OCI-LY7 (cell line): ENCODE measurements around the gene SMG6. TPM values are rescaled to one million over a fixed set of nuclear protein-coding genes. Genes with fewer than 3 reads are reported as not detected.

Source experiments
- BruUV-seq: library from RNA; stranded (reverse); fragments of 400-500 nt; replicated peaks from 2 replicates; lab custom pipeline; 2021; lab: Mats Ljungman, UMichigan
- CTCF ChIA-PET: fragments of 300-600 bp; sonication (Branson Sonifier 250); formaldehyde crosslinking; loops from one replicate; lab custom pipeline; 2022; ENCODE audit warnings: antibody characterized with exemption; ENCODE audit not compliant: unreplicated experiment; lab: Charles Lee
- POLR2A ChIA-PET: fragments of 300-600 bp; sonication (Branson Sonifier 250); formaldehyde crosslinking; loops from one replicate; lab custom pipeline; 2022; ENCODE audit warnings: antibody characterized with exemption; lab: Charles Lee
- DNase-seq: peaks from one replicate; pipeline ENCODE4 v3.0.0-alpha.2; 2015; ENCODE audit warnings: low spot score
- H2AFZ ChIP-seq: fragments of 200-600 bp; sonication (generic), shearing (Covaris generic); 2 replicates; pipeline ENCODE4 v1.6.1; 2014; ENCODE audit warnings: mild to moderate bottlenecking, antibody characterized with exemption, low read length, moderate library complexity
- H3K27ac ChIP-seq: fragments of 200-600 bp; sonication (generic); 2 replicates; pipeline ENCODE4 v1.5.1; 2014; ENCODE audit warnings: mixed run types, low read depth, mild to moderate bottlenecking, moderate library complexity, low read length, inconsistent platforms; ENCODE audit not compliant: poor library complexity, severe bottlenecking
- H3K36me3 ChIP-seq: fragments of 200-600 bp; sonication (generic); 2 replicates; pipeline ENCODE4 v1.6.1; 2014; ENCODE audit warnings: mild to moderate bottlenecking, antibody characterized with exemption, low read length, moderate library complexity, mixed read lengths; ENCODE audit not compliant: insufficient read depth
- H3K4me1 ChIP-seq: fragments of 200-600 bp; sonication (generic); 2 replicates; pipeline ENCODE4 v1.5.1; 2014; ENCODE audit warnings: mild to moderate bottlenecking, low read length; ENCODE audit not compliant: insufficient read depth, poor library complexity, severe bottlenecking
- H3K4me2 ChIP-seq: fragments of 200-600 bp; sonication (generic); 2 replicates; pipeline ENCODE4 v1.6.1; 2014; ENCODE audit warnings: mild to moderate bottlenecking, low read length
- H3K4me3 ChIP-seq: fragments of 200-600 bp; sonication (generic); 2 replicates; pipeline ENCODE4 v1.5.1; 2014; ENCODE audit warnings: mild to moderate bottlenecking, low read depth, low read length; ENCODE audit not compliant: poor library complexity, severe bottlenecking
- H3K79me2 ChIP-seq: fragments of 200-600 bp; sonication (generic); 2 replicates; pipeline ENCODE4 v1.6.1; 2016; ENCODE audit warnings: low read depth, mild to moderate bottlenecking, low read length, moderate library complexity, mixed read lengths; ENCODE audit not compliant: insufficient read depth
- H3K9me2 ChIP-seq: fragments of 200-600 bp; sonication (generic); 2 replicates; pipeline ENCODE4 v1.6.1; 2016; ENCODE audit warnings: mild to moderate bottlenecking, low read length, mixed read lengths; ENCODE audit not compliant: insufficient read depth
- H3K9me3 ChIP-seq: fragments of 200-600 bp; sonication (generic); 2 replicates; pipeline ENCODE4 v1.6.1; 2014; ENCODE audit warnings: mild to moderate bottlenecking, mixed run types, low read length, mixed read lengths
- H4K20me1 ChIP-seq: fragments of 200-600 bp; sonication (generic); 2 replicates; pipeline ENCODE4 v1.6.1; 2014; ENCODE audit warnings: mild to moderate bottlenecking, antibody characterized with exemption, low read length, moderate library complexity, mixed read lengths; ENCODE audit not compliant: insufficient read depth
- CTCF ChIP-seq: fragments of 200-600 bp; sonication (generic); conservative IDR thresholded peaks from 2 replicates; pipeline ENCODE4 v1.5.1; 2014; ENCODE audit warnings: mild to moderate bottlenecking, antibody characterized with exemption, low read length, moderate library complexity, mixed read lengths
- EZH2phosphoT487 ChIP-seq: fragments of 200-600 bp; sonication (generic); IDR thresholded peaks from 2 replicates; pipeline ENCODE4 v1.6.1; 2018; ENCODE audit warnings: low read depth, borderline replicate concordance, mild to moderate bottlenecking, mixed run types, antibody characterized with exemption, low read length, moderate library complexity, mixed read lengths
- intact Hi-C: fragments of 100-400 bp; cut with micrococcal nuclease; formaldehyde crosslinking; loops from one replicate; pipeline ENCODE4 v1.10.0; 2022; ENCODE audit not compliant: unreplicated experiment
- total RNA-seq, 2 experiments: library from RNA; depleted of rRNA in 1 of 2; stranded (reverse); fragments of >200 nt in 1 of 2; shearing (Covaris generic) in 1 of 2; gene quantifications; 2 replicates each; pipeline ENCODE4 v1.2.3, GENCODE V29; 2014 to 2022

SMG6 gene
- total RNA-seq, 2 experiments from 2014 or later: 12.5 to 17.8 TPM

GRCh38 chr17:2106308-2106955 lies 197.2 kb downstream of the SMG6 start:
- Histone ChIP-seq H3K27ac (no peak overlapping the region), H3K79me2 (no peaks in the 10 kb centered on the region), H3K9me2 (no peaks in the 10 kb centered on the region), H4K20me1 (no peaks in the 10 kb centered on the region), H3K4me1 (peaks cover 11% of the 10 kb centered on the region), H3K4me3 (no peak overlapping the region), H3K4me2 (no peak overlapping the region), H3K36me3 (no peaks in the 10 kb centered on the region), H2AFZ (no peak overlapping the region), H3K9me3 (no peaks in the 10 kb centered on the region)
- BruUV-seq: no TSS peak
- ChIA-PET POLR2A (no interaction called here), CTCF (no interaction called here)
- DNase-seq: no peak
- intact Hi-C loops: no loop called here
- TF ChIP-seq EZH2phosphoT487: no peak
- no peak for TF ChIP-seq CTCF

- POLR2A ChIA-PET: interaction anchor here (0.7 kb wide), 1 partner anchor 13 kb away, joined by 3 read pairs; no protein-coding TSS in a partner anchor
- CTCF ChIA-PET: no interaction called here
- Histone ChIP-seq H3K4me1 (peaks cover 11% of the 10 kb centered on the region), H3K36me3 (no peaks in the 10 kb centered on the region), H3K4me2 (no peak overlapping the region), H2AFZ (no peak overlapping the region), H3K79me2 (no peaks in the 10 kb centered on the region), H3K9me2 (no peaks in the 10 kb centered on the region), H3K27ac (no peak overlapping the region), H4K20me1 (no peaks in the 10 kb centered on the region), H3K4me3 (no peak overlapping the region), H3K9me3 (no peaks in the 10 kb centered on the region)
- intact Hi-C loops: no loop called here
- no TSS peak for BruUV-seq
- TF ChIP-seq EZH2phosphoT487 (no peak), CTCF (no peak)
- DNase-seq: no peak
These were observed 197.9 kb downstream of the SMG6 start for GRCh38 chr17:2105663-2106062.
